Endometrial microvascular endothelial cells (primary cell): ENCODE data around the gene BEST4. TPM values are rescaled to one million over a fixed set of nuclear protein-coding genes. Genes with fewer than 3 reads are reported as not detected.
"Not testable (repeated sequence)": the region's sequence is repeated elsewhere in the genome, so short reads cannot be mapped to it uniquely, and the experiment has no call there.

Experiments used
- in situ Hi-C: cut with HindIII; loops from 2 replicates; pipeline ENCODE4 v1.10.0; 2017; ENCODE audit warnings: low sequenced_read_pairs, low pct_unique_long_range_greater_than_20kb; ENCODE audit errors: inconsistent ontology term
- total RNA-seq: library from RNA; depleted of rRNA; stranded (reverse); fragments of >200 nt; gene quantifications from one replicate; pipeline ENCODE4 v1.2.3, GENCODE V29; 2015; ENCODE audit errors: inconsistent ontology term

The BEST4 gene
- total RNA-seq, 1 donor from 2014 or later = not detected

GRCh38 chr1:44805311-44806024 is 17.5 kb upstream of the BEST4 start:
- in situ Hi-C loops = no loop called here

GRCh38 chr1:44803312-44804095 is 15.5 kb upstream of the BEST4 start:
- in situ Hi-C loops = no loop called here

GRCh38 chr1:44803062-44803311 is 15.0 kb upstream of the BEST4 start:
- in situ Hi-C loops = no loop called here

DNA sequence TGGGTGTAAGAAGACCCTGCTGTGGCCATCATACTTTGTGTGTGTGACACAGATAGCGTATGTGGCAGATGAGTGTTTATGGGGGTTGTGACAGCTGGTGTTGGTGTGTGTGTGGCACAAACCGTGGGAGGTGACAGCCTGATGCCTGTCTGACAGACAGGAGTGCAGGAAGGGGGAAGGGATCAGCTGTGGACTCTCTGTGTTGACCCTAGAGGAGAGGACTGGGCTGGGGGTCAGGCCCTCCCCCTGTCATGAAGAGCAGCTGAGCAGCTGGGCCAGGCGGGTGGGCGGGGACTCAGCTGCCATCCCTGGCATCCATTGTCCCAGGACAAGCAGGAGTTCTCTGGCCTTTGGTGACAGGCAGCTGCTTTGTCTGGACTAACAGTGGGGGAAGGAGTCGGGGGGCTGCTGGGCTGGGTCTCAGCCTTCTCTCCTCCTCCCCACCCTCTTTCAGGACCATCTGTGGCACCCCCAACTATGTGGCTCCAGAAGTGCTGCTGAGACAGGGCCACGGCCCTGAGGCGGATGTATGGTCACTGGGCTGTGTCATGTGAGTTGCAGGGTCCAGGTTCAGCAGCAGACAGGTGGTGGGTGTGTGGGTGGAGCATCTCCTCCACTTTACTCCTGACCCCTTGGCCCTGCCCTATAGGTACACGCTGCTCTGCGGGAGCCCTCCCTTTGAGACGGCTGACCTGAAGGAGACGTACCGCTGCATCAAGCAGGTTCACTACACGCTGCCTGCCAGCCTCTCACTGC is 14.5 kb upstream of the BEST4 start:
- in situ Hi-C loops = no loop called here

DNA sequence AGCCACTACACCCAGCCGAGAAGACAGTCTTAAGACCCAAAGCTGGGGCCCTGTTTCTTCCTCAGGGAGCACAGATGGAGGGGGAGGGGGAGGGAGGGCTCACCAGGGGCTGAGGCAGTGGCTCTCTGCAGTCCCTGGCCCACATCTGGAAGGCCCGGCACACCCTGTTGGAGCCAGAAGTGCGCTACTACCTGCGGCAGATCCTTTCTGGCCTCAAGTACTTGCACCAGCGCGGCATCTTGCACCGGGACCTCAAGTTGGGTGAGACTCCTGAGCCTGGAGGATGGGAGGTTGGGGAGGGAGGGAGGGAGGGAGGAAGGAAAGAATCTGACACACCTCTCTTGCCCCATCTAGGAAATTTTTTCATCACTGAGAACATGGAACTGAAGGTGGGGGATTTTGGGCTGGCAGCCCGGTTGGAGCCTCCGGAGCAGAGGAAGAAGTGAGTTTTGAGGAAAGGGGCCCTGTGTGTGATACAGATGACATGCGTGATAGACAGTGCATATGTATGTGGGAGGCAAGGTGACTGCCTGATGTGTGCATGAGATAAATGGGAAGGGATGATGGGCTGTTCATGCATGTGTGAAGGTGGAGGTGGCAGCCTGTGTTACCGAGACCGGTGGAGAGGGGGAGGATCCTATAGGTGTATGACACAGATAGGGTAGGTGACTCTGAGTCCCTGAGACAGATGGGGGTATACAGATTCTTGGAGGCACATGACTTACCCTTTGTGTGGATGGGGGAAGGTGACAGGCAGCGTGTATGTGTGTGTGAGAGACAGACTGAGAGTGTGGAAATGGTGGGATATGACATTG is 13.7 kb upstream of the BEST4 start:
- in situ Hi-C loops = no loop called here

- in situ Hi-C loops = no loop called here
These were observed 12.0 kb upstream of the BEST4 start, which contains the start of gene PLK3 for GRCh38 chr1:44799770-44800584. Gene PLK3 (plus strand): TSS chr1:44800377. CDS start chr1:44800464, 87 bp downstream.

DNA sequence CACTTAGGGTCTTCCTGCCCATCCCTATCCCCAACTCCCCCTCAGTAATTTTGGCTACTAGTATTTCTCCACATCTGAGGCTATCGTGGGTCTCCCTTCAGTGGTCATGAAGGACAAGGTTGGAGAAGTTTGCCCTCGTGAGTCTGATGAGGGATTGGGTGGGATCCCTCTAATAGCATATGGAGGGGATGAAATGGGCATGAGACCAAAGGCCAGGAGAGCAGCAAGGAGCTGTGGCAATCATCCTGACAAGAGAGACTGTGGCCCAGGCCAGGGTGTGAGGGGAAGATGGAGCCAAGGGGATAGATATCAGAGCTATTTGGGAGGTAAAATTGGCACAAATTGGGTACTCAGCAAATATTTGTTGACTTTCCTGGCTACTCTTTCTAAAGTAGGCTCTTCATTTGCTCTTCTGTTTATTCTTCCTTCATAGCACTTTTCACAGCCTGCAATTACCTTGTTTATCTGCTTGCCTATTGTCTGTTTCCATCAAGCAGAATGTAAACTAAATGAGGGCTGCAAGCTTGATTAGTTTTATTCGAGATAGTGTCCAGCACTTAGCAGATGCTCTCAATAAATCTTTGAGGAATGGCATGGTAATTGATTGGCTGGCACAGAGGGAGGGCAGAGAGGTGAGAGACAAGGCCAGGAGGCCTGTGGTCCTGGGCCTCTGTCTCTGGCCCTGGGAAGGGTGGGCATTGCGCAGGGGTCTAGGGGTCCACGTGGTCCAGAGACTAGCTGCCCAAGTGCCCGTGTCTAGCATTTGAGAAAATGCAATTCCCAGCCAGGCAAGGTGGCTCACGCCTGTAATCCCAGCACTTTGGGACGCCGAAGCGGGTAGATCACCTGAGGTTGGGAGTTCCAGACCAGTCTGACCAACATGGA is 10.8 kb upstream of the BEST4 start:
- in situ Hi-C loops = no loop called here

- in situ Hi-C loops = not testable (repeated sequence)
These were observed 9.9 kb upstream of the BEST4 start for GRCh38 chr1:44797886-44798285.

DNA sequence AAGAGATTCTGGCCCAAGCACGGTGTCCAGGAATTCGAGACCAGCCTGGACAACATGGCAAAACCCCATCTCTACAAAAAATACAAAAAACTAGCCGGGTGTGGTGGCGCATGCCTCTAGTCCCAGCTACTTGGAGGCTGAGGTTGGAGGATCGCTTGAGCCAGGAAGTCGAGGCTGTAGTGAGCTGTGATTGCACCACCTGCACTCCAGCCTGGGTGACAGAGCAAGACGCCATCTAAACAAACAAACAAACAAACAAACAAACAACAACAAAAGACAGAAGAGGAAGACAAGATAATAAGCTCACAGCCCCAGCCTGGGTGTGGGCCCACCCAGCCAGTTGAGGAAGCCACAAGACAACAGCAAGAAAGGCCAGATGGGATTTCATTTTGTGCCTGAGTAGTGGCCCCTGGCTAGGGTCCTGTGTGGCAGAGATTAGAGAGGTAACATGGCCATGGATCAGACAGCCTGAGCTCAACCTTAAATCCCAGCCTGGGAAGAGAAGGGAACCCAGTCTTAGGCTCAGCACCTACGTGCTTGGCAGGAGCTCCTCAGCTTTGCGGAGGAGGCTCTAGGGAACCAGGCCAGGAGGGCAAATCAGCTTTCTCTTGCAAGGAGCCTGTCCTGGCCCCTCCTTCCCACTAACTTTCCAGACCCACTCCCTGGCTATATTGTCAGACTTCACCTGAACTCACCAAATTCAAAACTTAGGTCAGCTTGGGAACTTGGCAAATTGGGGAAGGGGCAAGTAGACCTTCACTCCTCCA is 4.9 kb upstream of the BEST4 start:
- in situ Hi-C loops = no loop called here

DNA sequence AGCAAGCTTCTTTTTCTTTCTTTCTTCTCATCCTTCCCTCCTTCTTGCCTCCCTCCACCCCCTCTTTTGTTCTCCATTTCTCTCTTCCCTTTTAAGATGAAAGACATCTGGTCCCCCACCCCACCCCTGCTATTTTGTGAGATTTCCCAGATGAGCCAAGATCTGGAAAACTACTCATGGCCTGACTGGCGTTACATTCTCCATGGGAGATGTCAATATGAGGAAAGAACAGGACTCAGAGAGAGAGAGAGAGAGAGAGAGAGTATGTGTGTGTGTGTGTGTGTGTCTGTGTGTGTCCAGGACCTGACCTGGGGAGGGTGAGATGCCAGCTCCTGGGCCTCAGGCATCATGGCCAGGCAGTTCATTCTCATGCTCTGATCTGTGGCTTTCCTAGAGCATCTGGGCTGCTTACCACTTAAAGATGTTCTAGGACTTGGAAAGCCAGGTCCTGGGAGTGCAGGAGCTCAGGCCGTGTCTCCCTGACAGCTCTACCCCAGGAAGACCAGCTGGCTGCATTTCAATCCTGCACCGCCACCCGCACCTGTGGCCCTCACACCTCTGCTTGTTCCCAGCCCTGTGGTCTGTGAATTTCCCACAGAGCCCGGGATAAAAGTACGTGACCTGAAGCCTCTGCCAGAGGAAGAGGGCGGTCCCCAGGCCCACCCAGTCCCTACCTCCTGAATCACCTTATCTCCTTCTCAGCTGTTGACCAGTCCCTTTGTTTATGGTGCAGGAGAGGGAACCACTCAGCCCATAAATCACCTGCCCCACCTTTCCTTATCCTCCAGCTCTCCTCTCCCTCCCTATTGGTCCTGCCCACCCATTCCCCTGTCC is 3.2 kb upstream of the BEST4 start:
- in situ Hi-C loops = no loop called here

DNA sequence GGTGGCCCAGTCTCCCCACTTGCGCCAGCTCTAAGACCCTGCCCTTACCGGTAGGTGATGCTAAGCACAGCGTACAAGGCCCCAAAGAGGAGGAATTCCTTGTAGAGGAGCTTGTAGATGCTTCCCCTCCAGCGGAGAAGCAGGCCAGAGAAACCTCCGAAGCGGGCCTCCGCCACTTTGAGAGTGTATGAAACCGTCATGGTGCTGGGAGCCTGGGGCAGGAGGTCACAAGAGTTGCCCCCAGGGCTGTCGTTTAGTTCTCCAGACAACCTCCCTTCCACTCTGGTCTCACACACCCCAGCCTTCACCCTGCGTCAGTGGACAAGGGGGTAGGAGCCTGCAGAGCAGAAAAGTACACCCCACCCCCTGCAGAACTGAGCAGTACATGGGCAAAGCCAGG is 464 bp downstream of the BEST4 start:
- in situ Hi-C loops = no loop called here

- in situ Hi-C loops = no loop called here
These were observed 1.0 kb downstream of the BEST4 start for GRCh38 chr1:44786841-44787426.

DNA sequence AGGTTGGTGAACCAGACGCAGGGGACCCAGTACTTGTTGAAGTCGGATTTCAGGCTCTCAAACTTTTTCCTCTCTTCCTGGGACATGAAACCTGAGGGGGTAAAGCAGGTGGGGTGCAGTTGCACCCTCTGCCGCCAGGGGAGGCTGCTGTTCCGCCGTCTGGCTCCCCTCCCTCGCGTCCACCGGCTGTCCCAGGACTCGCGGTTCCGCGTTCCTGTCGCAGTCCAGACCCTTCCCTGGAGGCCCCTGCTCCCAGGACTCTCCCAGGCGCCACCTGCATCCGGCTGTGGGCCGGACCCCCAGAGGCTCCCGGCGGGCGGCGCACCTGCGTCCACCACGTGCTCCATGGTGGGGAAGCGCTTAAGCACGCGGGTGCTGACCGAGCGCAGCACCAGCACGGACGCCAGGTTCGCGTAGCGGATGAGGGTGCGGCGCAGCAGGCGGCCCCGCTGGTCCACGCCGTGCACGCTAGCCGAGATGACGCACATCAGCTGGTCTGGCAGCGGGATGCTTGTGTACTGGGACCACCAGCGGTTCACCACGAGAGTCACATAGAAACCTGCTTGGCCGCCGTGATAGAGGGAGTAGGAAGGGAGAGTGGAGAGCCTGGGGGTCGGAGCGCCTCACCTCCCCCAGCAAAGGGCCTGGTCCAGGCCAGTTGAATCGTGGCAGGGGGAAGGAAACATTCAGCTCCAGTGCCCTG is 1.7 kb downstream of the BEST4 start:
- in situ Hi-C loops = no loop called here

DNA sequence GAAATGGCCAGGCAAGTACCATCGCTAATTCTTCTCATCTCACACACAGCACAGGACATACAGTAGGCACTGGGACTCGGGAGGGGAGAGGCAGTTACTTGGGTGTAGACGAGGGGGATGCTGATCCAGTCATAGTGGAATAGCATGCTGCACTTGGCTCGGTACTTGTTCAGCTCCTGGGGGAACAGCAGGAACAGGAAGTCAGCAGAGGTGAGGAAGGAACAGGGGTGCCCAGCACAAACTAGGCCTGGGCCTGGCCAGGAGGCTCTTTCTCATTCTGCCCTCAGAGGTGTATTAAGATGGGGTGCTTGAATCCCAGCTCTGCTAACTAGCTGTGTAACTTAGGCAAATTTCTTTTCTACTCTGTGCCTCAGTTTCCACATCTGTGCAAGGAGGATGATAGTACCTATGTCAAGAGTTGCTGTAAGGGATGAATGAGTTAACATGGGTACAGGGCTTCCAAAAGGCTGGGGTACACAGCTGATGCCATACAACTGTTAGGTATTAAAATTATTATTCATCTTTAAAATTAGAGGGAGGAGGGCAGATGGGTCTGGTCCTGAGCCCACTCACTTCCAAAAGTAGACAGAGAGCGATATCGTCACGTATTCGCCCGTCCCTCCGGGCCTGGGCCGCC is 2.4 kb downstream of the BEST4 start:
- in situ Hi-C loops = no loop called here

- in situ Hi-C loops = no loop called here
These were observed 3.0 kb downstream of the BEST4 start for GRCh38 chr1:44785029-44785380.
